ENCODE results near the gene CLEC4D.

The CLEC4D gene

DNA sequence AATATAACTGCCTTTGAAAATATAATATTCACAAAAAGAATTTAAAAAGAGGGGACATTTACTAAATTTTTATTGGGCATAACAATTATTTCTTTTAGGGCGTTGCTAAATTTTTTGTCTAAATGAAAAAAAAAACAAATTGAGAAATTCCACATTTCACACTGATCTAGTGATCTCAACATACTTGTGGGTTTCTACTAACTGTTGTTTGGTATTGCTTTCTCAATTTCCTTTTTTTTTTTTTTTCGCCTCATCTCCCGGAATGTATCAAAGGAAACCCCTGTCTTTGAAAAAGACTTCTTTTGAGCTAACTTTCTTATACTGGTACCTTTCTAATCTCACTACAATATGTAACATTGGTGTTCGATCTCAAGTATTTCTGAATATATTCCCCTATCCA is at the start of gene CLEC4D:
Gene CLEC4D (plus strand): TSS at position 248 of the 400 bp plus-strand sequence. CDS start 230 bp downstream, outside the sequence.
- DNase-seq (ENCODE audit: low read depth in 2 of 2), result no peak
- H3K4me3 ChIP-seq (replicated peaks in 1 of 2; ENCODE audit: low read depth in 2 of 2, low read length in 2 of 2), result no peak within 1 kb of the TSS
- TF ChIP-seq, protein P1, sequence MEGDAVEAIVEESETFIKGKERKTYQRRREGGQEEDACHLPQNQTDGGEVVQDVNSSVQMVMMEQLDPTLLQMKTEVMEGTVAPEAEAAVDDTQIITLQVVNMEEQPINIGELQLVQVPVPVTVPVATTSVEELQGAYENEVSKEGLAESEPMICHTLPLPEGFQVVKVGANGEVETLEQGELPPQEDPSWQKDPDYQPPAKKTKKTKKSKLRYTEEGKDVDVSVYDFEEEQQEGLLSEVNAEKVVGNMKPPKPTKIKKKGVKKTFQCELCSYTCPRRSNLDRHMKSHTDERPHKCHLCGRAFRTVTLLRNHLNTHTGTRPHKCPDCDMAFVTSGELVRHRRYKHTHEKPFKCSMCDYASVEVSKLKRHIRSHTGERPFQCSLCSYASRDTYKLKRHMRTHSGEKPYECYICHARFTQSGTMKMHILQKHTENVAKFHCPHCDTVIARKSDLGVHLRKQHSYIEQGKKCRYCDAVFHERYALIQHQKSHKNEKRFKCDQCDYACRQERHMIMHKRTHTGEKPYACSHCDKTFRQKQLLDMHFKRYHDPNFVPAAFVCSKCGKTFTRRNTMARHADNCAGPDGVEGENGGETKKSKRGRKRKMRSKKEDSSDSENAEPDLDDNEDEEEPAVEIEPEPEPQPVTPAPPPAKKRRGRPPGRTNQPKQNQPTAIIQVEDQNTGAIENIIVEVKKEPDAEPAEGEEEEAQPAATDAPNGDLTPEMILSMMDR (IDR thresholded peaks at IDR 0.05; ENCODE audit: low read depth, low read length), result no peak

DNA sequence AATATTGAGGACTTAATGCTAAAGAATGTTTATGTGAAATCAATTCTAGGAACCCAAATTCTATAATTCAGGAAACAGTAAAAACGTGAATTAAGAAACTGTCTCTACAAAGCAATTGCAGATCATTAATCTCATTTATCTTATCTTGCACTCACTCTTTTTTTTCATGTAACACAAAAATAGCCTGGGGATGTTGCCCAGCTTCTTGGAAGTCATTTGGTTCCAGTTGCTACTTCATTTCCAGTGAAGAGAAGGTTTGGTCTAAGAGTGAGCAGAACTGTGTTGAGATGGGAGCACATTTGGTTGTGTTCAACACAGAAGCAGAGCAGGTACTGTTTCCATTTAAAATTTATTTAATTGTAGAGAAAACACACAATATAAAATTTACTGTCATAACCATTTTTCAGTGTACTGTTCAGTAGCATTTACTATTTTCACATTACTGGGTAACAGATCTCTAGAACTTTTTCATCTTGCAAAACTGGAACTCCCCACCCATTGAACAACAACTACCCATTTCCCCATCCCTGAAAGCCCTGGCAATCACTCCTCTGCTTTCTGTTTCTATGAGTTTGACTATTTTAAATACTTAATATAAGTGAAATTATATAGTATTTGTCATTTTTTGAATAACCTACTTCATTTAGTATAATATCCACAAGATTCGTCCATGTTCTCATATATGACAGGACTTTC is 47.9 kb upstream of the CLEC4D start:
- no peak overlapping the region for H3K4me3 ChIP-seq (replicated peaks in 1 of 2; ENCODE audit: low read depth in 2 of 2, low read length in 2 of 2)
- TF ChIP-seq, protein P1 (IDR thresholded peaks at IDR 0.05; ENCODE audit: low read depth, low read length), result no peak
- no peak for DNase-seq (ENCODE audit: low read depth in 2 of 2)

DNA sequence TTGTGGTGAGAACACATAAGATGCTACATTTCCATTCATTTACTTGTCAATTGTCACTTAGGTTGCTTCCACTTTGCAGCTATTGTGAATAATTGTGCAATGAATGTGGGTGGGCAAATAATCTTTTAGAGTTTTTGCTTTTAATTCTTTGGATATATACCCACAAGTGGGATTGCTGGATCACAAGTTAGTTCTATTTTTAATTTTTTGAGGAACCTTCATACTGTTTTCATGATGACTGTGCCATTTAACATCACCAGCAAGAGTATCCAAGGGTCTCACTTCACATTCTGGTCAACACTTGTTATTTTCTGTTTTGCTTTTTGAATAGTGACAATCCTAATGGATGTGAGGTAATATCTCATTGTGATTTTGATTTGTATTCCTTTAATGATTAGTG is 47.1 kb upstream of the CLEC4D start:
- H3K4me3 ChIP-seq (replicated peaks in 1 of 2; ENCODE audit: low read depth in 2 of 2, low read length in 2 of 2), result no peak overlapping the region
- TF ChIP-seq, protein P1 (IDR thresholded peaks at IDR 0.05; ENCODE audit: low read depth, low read length), result no peak
- DNase-seq (ENCODE audit: low read depth in 2 of 2), result no peak

DNA sequence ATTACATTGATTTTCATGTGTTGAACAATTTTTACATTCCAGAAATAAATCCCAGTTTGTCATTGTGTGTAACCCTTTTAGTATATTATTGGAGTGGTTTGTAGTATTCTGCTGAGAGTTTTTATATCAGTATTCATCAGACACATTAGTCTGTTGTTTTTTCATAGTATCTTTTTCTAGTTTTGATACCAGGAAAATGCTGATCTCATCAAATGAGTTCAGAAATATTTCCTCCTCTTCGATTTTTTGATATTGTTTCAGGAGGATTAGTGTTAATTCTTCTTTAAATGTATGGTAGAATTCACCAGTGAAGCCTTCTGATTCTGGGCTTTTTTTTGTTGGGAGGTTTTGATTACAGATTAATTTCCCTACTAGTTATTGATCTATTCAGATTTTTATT is 42.2 kb upstream of the CLEC4D start:
- DNase-seq (ENCODE audit: low read depth in 2 of 2), result no peak
- no peak overlapping the region for H3K4me3 ChIP-seq (replicated peaks in 1 of 2; ENCODE audit: low read depth in 2 of 2, low read length in 2 of 2)
- TF ChIP-seq, protein P1 (IDR thresholded peaks at IDR 0.05; ENCODE audit: low read depth, low read length), result no peak

DNA sequence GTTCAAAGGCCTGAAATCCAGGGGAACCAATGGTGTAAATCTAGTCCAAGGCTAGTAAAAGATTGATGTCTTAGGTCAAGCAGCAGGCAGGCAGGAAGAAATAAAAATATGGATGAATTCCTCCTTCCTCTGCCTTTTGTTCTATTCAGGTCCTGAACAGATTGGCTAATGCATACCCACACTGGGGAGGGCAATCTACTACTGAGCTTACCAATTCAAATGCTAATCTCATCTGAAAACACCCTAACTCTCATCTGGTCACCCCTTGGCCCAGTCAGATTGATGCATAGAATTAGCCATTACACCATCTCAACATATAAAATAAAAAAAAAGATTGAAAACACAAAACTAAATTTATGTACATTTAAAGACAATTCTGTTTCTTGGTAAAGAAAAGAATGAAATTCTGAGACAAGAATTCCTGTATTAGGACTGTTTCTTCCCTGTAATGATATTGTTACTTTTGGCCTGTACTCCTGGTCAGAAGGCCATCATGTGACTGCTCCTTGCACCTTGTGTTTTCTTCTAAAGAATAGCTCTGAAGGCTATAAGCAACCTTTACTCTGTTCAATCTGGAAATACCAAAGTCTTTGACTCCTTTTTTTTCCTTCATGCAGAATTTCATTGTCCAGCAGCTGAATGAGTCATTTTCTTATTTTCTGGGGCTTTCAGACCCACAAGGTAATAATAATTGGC is 37.6 kb upstream of the CLEC4D start:
- no peak for DNase-seq (ENCODE audit: low read depth in 2 of 2)
- no peak overlapping the region for H3K4me3 ChIP-seq (replicated peaks in 1 of 2; ENCODE audit: low read depth in 2 of 2, low read length in 2 of 2)
- TF ChIP-seq, protein P1 (IDR thresholded peaks at IDR 0.05; ENCODE audit: low read depth, low read length), result no peak

DNA sequence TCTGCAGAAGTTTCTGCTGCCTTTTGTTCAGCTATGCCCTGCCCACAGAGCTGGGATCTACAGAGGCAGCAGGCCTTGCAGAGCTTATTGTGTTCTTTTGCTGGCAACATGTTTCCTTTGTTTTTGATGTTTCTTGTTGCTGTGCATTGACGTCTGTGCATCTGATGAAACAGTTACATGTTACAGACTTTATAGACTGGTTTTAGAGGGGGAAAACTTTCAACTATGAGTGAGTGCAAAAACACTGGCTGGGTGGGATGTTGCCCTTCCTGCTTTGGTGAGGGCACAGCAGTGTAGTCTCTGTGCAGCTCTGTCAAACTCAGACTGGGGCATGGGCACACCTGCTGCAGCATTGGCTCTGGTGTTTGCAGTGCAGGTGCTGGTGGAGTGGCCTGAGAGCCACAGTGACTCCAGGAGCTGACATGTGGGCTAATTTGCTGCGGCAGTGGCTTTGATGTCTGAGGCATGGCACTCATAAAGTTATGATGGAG is 30.7 kb upstream of the CLEC4D start:
- DNase-seq (ENCODE audit: low read depth in 2 of 2), result no peak
- TF ChIP-seq, protein P1 (IDR thresholded peaks at IDR 0.05; ENCODE audit: low read depth, low read length), result no peak

More for the DNA sequence above, 30.7 kb upstream of the CLEC4D start:
- no peak overlapping the region for H3K4me3 ChIP-seq (replicated peaks in 1 of 2; ENCODE audit: low read depth in 2 of 2, low read length in 2 of 2)

All from cardiac fibroblast (primary cell).